Prostate gland (tissue), 2 donors: ENCODE results near the gene DDOST.

Experiments used
- CTCF ChIP-seq, 4 experiments: fragments of 200-600 bp in 2 of 4; fragments of 450-650 bp in 2 of 4; sonication (generic) in 2 of 4; IDR thresholded peaks; 1 replicate in 3 of 4; 2 replicates in 1 of 4; pipeline ENCODE4 v1.5.1; 2016 to 2019; ENCODE audit warnings: antibody characterized with exemption in 4 of 4, mild to moderate bottlenecking in 2 of 4, moderate library complexity in 2 of 4
- POLR2A ChIP-seq: fragments of 450-650 bp; IDR thresholded peaks from one replicate; pipeline ENCODE4 v1.6.1; 2016; ENCODE audit warnings: antibody characterized with exemption, mild to moderate bottlenecking
- POLR2AphosphoS5 ChIP-seq: sonication (generic); formaldehyde crosslinking; IDR thresholded peaks from one replicate; pipeline ENCODE4 v1.6.1; 2017; ENCODE audit warnings: antibody characterized with exemption

- TF ChIP-seq CTCF (IDR thresholded peaks at IDR 0.05) (no peak), POLR2AphosphoS5 (no peak), POLR2A (no peak)
Measured at GRCh38 chr1:20666146-20666545, 5.0 kb upstream of the DDOST start.
